Calu3 (cell line): Measurements from ENCODE around the gene CTTNBP2NL. TPM values are rescaled to one million over a fixed set of nuclear protein-coding genes. Genes with fewer than 3 reads are reported as not detected.
A peak's percentile ranks its signal among the peaks of the same experiment; 100 is the strongest.

ENCODE experiments used
- Bru-seq: library from RNA; stranded (reverse); fragments of 400-500 nt; gene quantifications from one replicate; lab custom pipeline; 2021; lab: Mats Ljungman, UMichigan
- BruChase-seq, 2 experiments: library from RNA; stranded (reverse); fragments of 400-500 nt; gene quantifications; one replicate each; lab custom pipeline; 2021; lab: Mats Ljungman, UMichigan
- BruUV-seq: library from RNA; stranded (reverse); fragments of 400-500 nt; replicated peaks from 2 replicates; lab custom pipeline; 2021; lab: Mats Ljungman, UMichigan
- CTCF ChIA-PET: fragments of 300-600 bp; sonication (Branson Sonifier 250); formaldehyde crosslinking; loops from one replicate; lab custom pipeline; 2022; ENCODE audit warnings: antibody characterized with exemption; lab: Charles Lee
- DNase-seq: peaks from one replicate; pipeline ENCODE4 v3.0.0; 2022
- H3K27ac Mint-ChIP-seq: one replicate; pipeline ENCODE4 v1.8.0; 2022; ENCODE audit warnings: mixed read lengths; ENCODE audit not compliant: unreplicated experiment
- H3K27me3 Mint-ChIP-seq: one replicate; pipeline ENCODE4 v1.8.0; 2022; ENCODE audit warnings: mixed read lengths; ENCODE audit not compliant: unreplicated experiment
- H3K36me3 Mint-ChIP-seq: one replicate; pipeline ENCODE4 v1.8.0; 2022; ENCODE audit warnings: mild to moderate bottlenecking, moderate library complexity, mixed read lengths; ENCODE audit not compliant: insufficient read depth, unreplicated experiment
- H3K4me1 Mint-ChIP-seq: one replicate; pipeline ENCODE4 v1.8.0; 2022; ENCODE audit warnings: mild to moderate bottlenecking, low read depth, mixed read lengths; ENCODE audit not compliant: unreplicated experiment
- H3K4me3 Mint-ChIP-seq: one replicate; pipeline ENCODE4 v1.8.0; 2022; ENCODE audit warnings: mild to moderate bottlenecking, low read depth, moderate library complexity, mixed read lengths; ENCODE audit not compliant: unreplicated experiment
- H3K9me3 Mint-ChIP-seq: one replicate; pipeline ENCODE4 v1.8.0; 2022; ENCODE audit warnings: low read depth, mixed read lengths; ENCODE audit not compliant: unreplicated experiment
- intact Hi-C: fragments of 100-400 bp; cut with micrococcal nuclease; formaldehyde crosslinking; loops from one replicate; pipeline ENCODE4 v1.10.0; 2022; ENCODE audit not compliant: unreplicated experiment
- long read RNA-seq: library from polyadenylated mRNA; stranded (forward); transcript quantifications from one replicate; pipeline ENCODE4 v2.0.0, GENCODE V29; 2022
- total RNA-seq: library from RNA; stranded (reverse); gene quantifications from 2 replicates; pipeline ENCODE4 v1.2.3, GENCODE V29; 2022
- TF ChIP-seq, protein P1 (sequence below): fragments of 200-600 bp; IDR thresholded peaks from one replicate; pipeline ENCODE4 v1.8.0; 2022; ENCODE audit warnings: antibody characterized with exemption; ENCODE audit not compliant: unreplicated experiment

CTTNBP2NL gene, protein sequence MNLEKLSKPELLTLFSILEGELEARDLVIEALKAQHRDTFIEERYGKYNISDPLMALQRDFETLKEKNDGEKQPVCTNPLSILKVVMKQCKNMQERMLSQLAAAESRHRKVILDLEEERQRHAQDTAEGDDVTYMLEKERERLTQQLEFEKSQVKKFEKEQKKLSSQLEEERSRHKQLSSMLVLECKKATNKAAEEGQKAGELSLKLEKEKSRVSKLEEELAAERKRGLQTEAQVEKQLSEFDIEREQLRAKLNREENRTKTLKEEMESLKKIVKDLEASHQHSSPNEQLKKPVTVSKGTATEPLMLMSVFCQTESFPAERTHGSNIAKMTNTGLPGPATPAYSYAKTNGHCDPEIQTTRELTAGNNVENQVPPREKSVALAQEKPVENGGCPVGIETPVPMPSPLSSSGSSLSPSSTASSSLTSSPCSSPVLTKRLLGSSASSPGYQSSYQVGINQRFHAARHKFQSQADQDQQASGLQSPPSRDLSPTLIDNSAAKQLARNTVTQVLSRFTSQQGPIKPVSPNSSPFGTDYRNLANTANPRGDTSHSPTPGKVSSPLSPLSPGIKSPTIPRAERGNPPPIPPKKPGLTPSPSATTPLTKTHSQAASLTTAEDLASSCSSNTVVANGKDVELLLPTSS
- total RNA-seq = 46.1 and 48.9 TPM in 2 replicates
- Bru-seq, nascent RNA = percentile 90 among the genes with signal in this experiment
- BruChase-seq, experiment 1, labeled RNA remaining after a 6-hour chase = percentile 76 among the genes with signal in this experiment
- BruChase-seq, experiment 2, labeled RNA remaining after a 2-hour chase = percentile 81 among the genes with signal in this experiment
- long read RNA-seq, full-length matches to known transcripts = 11 of 18 reads
- long read RNA-seq, partial matches to known transcripts = 3 of 18 reads
- long read RNA-seq, other reads (novel, unspliced or antisense) = 4 of 18 reads

DNA sequence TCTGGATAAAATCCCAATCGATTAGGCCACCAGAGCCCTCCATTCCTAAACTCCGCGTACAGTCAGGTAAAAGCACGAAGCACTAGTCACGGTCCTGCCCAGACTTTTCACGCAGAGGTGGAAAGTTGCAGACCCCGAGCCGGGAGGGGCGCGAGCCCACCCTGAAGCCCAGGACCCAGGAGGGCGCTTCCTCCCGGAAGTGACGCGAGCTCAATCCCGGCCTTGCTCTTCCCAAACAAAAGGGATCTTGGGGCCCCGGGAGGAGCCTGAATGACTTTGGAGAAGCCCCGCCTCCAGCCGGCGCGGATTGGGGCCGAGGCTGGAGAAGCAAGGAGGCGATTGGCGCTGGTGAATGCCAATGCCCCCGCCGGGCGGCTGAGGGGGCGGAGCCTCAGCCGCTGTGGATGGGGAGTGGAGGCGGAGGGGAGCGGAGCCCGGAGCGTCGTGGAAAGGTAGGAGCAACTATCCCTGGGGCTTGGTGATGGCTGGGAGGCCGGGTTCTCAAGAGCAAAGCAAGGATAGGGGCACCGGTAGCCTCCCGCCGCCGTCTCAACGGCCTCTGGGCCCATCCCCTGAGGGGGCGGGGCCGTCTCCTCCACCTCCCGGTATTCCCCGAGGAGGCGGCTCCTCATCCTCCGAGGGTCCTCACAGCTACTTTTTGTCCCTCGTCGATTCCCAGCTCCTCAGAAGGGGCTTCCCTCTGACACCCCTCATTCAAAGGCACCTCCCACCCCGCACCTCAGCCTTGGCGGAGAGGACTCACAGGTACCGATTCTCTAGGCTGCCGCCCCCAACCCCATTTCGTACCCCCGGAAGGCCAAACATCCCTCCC, at the start of gene CTTNBP2NL:
Gene CTTNBP2NL, plus strand, starts transcription at position 394 of the 832 bp plus-strand sequence. CDS start 19,952 bp downstream, outside the sequence.
- BruUV-seq = no TSS peak
- H3K9me3 Mint-ChIP-seq = no peaks in the 10 kb centered on the region
- intact Hi-C loops = no loop called here
- no peaks in the 10 kb centered on the region for H3K27me3 Mint-ChIP-seq
- CTCF ChIA-PET = no interaction called here
- TF ChIP-seq, protein P1, sequence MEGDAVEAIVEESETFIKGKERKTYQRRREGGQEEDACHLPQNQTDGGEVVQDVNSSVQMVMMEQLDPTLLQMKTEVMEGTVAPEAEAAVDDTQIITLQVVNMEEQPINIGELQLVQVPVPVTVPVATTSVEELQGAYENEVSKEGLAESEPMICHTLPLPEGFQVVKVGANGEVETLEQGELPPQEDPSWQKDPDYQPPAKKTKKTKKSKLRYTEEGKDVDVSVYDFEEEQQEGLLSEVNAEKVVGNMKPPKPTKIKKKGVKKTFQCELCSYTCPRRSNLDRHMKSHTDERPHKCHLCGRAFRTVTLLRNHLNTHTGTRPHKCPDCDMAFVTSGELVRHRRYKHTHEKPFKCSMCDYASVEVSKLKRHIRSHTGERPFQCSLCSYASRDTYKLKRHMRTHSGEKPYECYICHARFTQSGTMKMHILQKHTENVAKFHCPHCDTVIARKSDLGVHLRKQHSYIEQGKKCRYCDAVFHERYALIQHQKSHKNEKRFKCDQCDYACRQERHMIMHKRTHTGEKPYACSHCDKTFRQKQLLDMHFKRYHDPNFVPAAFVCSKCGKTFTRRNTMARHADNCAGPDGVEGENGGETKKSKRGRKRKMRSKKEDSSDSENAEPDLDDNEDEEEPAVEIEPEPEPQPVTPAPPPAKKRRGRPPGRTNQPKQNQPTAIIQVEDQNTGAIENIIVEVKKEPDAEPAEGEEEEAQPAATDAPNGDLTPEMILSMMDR = no peak
- peak within 1 kb of the TSS; percentile 99 for H3K27ac Mint-ChIP-seq
- peak within 1 kb of the TSS; percentile 94 for H3K4me3 Mint-ChIP-seq
- peaks cover 32% of the 10 kb centered on the region for H3K4me1 Mint-ChIP-seq
- H3K36me3 Mint-ChIP-seq = peaks cover 47% of the 10 kb centered on the region
- DNase-seq = peak; percentile 87

DNA sequence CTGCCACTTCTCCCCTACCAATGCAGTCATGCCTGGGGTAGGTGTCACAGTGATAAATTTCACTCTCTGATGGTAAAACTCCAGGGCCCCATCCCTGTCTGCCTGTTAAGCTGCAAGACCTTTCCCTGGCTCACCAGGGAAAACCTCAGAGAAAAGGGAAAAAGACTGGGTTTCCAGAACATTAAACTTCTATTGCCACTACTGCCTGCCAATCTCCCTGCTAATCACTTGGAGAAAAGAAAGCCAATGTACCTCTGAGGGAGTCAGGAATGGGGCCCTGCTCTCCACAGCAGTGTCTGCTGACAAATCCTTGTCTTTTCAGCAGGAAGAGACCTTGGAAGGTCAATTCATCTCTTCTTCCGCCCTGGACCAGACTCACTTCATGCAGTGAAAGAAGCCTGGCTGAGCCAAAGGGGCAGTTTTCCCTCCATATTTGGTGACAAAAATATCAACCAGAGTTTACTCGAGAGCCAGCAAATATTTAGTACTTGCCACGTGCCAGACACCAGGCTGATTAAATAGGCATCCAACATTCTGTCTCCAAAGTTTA, 49.1 kb upstream of the CTTNBP2NL start:
- Mint-ChIP-seq H3K27ac (no peak overlapping the region), H3K4me3 (no peak overlapping the region), H3K27me3 (peaks cover 81% of the 10 kb centered on the region), H3K36me3 (no peaks in the 10 kb centered on the region), H3K9me3 (no peaks in the 10 kb centered on the region), H3K4me1 (no peaks in the 10 kb centered on the region)
- CTCF ChIA-PET = no interaction called here
- BruUV-seq = no TSS peak
- TF ChIP-seq, protein P1 = no peak
- intact Hi-C loops = no loop called here
- DNase-seq = no peak

DNA sequence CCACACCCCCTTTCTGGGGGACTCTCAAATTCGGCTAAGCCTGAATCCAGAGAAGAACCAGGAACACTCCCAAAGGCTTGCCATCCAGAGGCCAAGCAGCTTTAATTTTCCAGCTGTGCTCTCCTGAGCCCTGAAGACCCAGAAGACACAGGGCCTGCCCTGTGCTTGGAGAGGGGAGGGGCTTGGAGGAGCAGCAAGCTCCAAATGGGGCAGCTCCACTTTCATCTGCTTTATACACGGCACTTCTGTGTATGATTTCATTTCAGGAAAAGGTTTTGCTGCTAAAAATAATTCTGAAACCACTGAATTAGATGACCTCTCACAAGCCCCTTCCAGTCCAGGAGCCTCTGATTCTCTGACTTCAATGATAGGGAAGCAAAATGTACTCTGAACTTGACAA, 39.2 kb upstream of the CTTNBP2NL start:
- TF ChIP-seq, protein P1 = no peak
- Mint-ChIP-seq H3K4me3 (no peak overlapping the region), H3K9me3 (no peaks in the 10 kb centered on the region), H3K4me1 (peaks cover 17% of the 10 kb centered on the region), H3K27me3 (peaks cover 75% of the 10 kb centered on the region), H3K36me3 (no peaks in the 10 kb centered on the region), H3K27ac (no peak overlapping the region)
- DNase-seq = no peak
- CTCF ChIA-PET = no interaction called here
- no TSS peak for BruUV-seq
- intact Hi-C loops = no loop called here
